ENCODE results near the gene CA12. TPM values are rescaled to one million over a fixed set of nuclear protein-coding genes. Genes with fewer than 3 reads are reported as not detected.

Gene CA12
- total RNA-seq, 4 donors from 2014 or later = 13.3 to 46.7 (median 17.5) TPM

- Histone ChIP-seq H3K27me3 (no peaks in the 10 kb centered on the region), H3K9me3 (no peaks in the 10 kb centered on the region), H3K36me3 (peaks cover 0 to 57% of the 10 kb centered on the region in 2 donors), H3K27ac (no peak overlapping the region), H3K4me1 (no peaks in the 10 kb centered on the region), H3K4me3 (no peak overlapping the region)
- TF ChIP-seq POLR2AphosphoS5 (IDR thresholded peaks at IDR 0.05) (no peak), POLR2A (IDR thresholded peaks at IDR 0.05) (no peak), CTCF (IDR thresholded peaks at IDR 0.05) (no peak), EP300 (IDR thresholded peaks at IDR 0.05) (no peak)
- 90 to 95% methylated on average over 4 to 5 of the region's 5 CpGs for WGBS, 2 donors (ENCODE audit: low coverage in 1 of 2)
- no peak for ATAC-seq
Measured at GRCh38 chr15:63306492-63307073, 75.1 kb downstream of the CA12 start.

DNA sequence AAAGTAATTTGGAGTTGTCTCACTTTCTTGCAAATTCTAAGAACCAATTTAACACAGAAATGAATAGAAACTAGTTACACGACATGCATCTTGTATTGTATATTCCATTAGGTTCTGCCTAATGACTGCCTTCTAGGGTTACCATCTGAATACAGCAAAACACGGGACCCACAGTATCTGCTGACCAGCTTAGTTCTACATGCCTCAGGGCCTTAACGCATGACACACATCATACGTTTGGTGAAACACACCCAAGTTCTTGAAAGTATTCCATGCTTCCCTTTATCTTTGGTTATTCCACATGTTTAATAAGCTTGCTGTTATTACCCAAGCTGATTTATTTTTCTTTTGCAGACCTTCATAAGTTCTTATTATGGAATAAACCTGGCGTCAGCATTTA lies 76.4 kb downstream of the CA12 start:
- no peak overlapping the region for H3K27ac ChIP-seq
- WGBS, 2 donors (ENCODE audit: low coverage in 1 of 2) = 94% methylated on average over 3 to 5 of the region's 5 CpGs
- no peak for ATAC-seq
- H3K27me3 ChIP-seq = no peaks in the 10 kb centered on the region
- no peak overlapping the region for H3K4me3 ChIP-seq
- TF ChIP-seq POLR2A (IDR thresholded peaks at IDR 0.05) = no peak
- no peak for TF ChIP-seq EP300 (IDR thresholded peaks at IDR 0.05)
- TF ChIP-seq CTCF (IDR thresholded peaks at IDR 0.05) = no peak
- no peak for TF ChIP-seq POLR2AphosphoS5 (IDR thresholded peaks at IDR 0.05)
- H3K9me3 ChIP-seq = no peaks in the 10 kb centered on the region
- no peaks in the 10 kb centered on the region for H3K4me1 ChIP-seq
- peaks cover 0 to 66% of the 10 kb centered on the region in 2 donors for H3K36me3 ChIP-seq

DNA sequence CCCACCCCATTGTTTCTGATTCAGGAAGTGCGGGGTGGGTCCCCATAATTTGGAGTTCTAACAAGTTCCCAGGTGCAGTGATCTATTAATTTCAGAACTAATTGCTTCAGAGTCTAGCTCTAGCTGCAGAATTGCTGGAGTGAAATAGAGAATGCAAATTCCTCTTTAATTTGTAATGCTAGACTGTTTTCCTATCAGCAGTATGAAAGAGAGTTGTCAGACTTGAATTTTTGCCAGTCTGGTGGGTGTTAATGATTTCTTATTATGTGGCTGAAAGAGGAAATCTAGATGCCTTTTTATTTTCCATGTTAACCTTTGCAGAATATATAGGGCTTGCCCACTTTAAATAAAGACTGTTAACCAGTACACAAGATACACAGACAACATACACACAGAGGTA lies 80.6 kb downstream of the CA12 start:
- Histone ChIP-seq H3K4me1 (no peaks in the 10 kb centered on the region), H3K9me3 (no peaks in the 10 kb centered on the region), H3K4me3 (no peak overlapping the region), H3K27me3 (no peaks in the 10 kb centered on the region), H3K27ac (no peak overlapping the region), H3K36me3 (peaks cover 0 to 92% of the 10 kb centered on the region in 2 donors)
- TF ChIP-seq POLR2A (IDR thresholded peaks at IDR 0.05) = no peak
- 71% methylated on average over 1 of the region's 1 CpG; no CpG with 5 or more reads in 1 of the 2 donors for WGBS, 2 donors (ENCODE audit: low coverage in 1 of 2)
- ATAC-seq = no peak

DNA sequence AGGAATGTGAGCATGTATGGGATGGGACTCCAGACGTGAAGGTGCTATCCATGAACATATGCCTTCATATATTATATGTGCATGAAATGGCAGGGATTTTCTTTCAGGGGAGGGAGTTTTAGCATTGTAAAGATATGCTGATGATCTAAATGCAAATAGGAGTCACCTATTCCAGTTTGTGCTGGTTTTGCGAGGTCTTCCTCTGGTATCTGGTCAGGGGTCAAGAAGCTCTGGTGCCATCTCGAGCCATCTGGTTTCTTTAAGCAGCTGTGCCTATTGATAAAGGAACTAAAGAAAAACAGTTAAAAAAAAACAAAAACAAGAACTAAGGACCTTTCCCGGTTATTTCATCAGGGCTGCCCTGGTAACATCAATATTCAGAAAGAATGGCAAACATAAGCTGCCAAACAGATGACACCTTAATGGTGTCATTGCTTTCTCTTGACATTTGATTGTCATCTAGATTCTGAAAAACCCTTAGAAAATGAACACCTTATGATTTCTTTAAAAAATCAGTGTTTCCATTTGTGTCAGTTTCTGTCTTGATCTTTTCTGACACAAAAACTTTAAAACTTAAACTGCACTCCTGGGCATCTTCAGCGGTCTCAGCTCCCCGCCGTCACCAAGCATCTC lies 81.6 kb downstream of the CA12 start:
- Histone ChIP-seq H3K4me3 (no peak overlapping the region), H3K27ac (no peak overlapping the region), H3K4me1 (no peaks in the 10 kb centered on the region), H3K27me3 (no peaks in the 10 kb centered on the region), H3K9me3 (no peaks in the 10 kb centered on the region), H3K36me3 (peaks cover 0 to 92% of the 10 kb centered on the region in 2 donors)
- no peak for ATAC-seq
- TF ChIP-seq POLR2A (IDR thresholded peaks at IDR 0.05) = no peak
- no peak for TF ChIP-seq CTCF (IDR thresholded peaks at IDR 0.05)
- no peak for TF ChIP-seq EP300 (IDR thresholded peaks at IDR 0.05)
- no peak for TF ChIP-seq POLR2AphosphoS5 (IDR thresholded peaks at IDR 0.05)
- WGBS, 2 donors (ENCODE audit: low coverage in 1 of 2) = 88 to 91% methylated on average over 6 to 7 of the region's 7 CpGs

- H3K4me3 ChIP-seq = no peak overlapping the region
- ATAC-seq = no peak
- peaks cover 0 to 75% of the 10 kb centered on the region in 2 donors for H3K36me3 ChIP-seq
- H3K4me1 ChIP-seq = peaks cover 0 to 7% (median 0%) of the 10 kb centered on the region in 3 donors
- H3K27me3 ChIP-seq = no peaks in the 10 kb centered on the region
- H3K27ac ChIP-seq = no peak overlapping the region
- 77 to 92% methylated on average over 3 to 5 of the region's 6 CpGs for WGBS, 2 donors (ENCODE audit: low coverage in 1 of 2)
- no peaks in the 10 kb centered on the region for H3K9me3 ChIP-seq
- TF ChIP-seq CTCF (IDR thresholded peaks at IDR 0.05) (no peak), POLR2A (IDR thresholded peaks at IDR 0.05) (no peak), EP300 (IDR thresholded peaks at IDR 0.05) (no peak), POLR2AphosphoS5 (IDR thresholded peaks at IDR 0.05) (no peak)
Measured at GRCh38 chr15:63296195-63296594, 85.5 kb downstream of the CA12 start.
